Left lung (tissue), 14 donors: ENCODE results near the gene SLC36A2. TPM values are rescaled to one million over a fixed set of nuclear protein-coding genes. Genes with fewer than 3 reads are reported as not detected.

Experiments used
- ATAC-seq: fragments of 200-7000 bp; cut with Tn5 transposase; one replicate; pipeline ENCODE4 v1.9.1; 2020; ENCODE audit warnings: moderate library complexity
- DNase-seq, 4 donors: peaks; one replicate each; pipeline ENCODE4 v3.0.0-alpha.2; 2013 to 2020
- H3K27ac ChIP-seq, 2 donors: fragments of 200-600 bp; sonication (generic) in 1 of 2; one replicate each; pipeline versions ENCODE4 v1.5.0 to v1.8.0; 2020 to 2021
- H3K27me3 ChIP-seq, 2 donors: fragments of 200-600 bp; sonication (generic) in 1 of 2; one replicate each; pipeline versions ENCODE4 v1.5.0 to v1.8.0; 2020 to 2021
- H3K36me3 ChIP-seq, 2 donors: fragments of 200-600 bp; sonication (generic) in 1 of 2; one replicate each; pipeline versions ENCODE4 v1.5.0 to v1.8.0; 2020 to 2021
- H3K4me1 ChIP-seq, 2 donors: fragments of 200-600 bp; one replicate each; pipeline ENCODE4 v1.8.0; 2021
- H3K4me3 ChIP-seq, 2 donors: fragments of 200-600 bp; sonication (generic) in 1 of 2; one replicate each; pipeline versions ENCODE4 v1.5.0 to v1.8.0; 2020 to 2021; ENCODE audit warnings: mild to moderate bottlenecking in 1 of 2
- H3K9me3 ChIP-seq, 2 donors: fragments of 200-600 bp; sonication (generic) in 1 of 2; one replicate each; pipeline versions ENCODE4 v1.5.0 to v1.8.0; 2020 to 2021
- intact Hi-C, 2 donors: fragments of 100-400 bp; cut with DNase I; formaldehyde crosslinking; loops; one replicate each; pipeline versions ENCODE4 v1.11.2 to v1.14.2; 2022
- long read RNA-seq, 12 donors: library from polyadenylated mRNA in 2 of 12; unstranded in 2 of 12; transcript quantifications; one replicate each; pipeline ENCODE4 v2.0.0 and lab custom pipeline, GENCODE V29; 2019 to 2026
- polyA plus RNA-seq, 6 donors: library from polyadenylated mRNA; unstranded; fragments of 120-200 nt; gene quantifications; one replicate each; pipeline ENCODE4 v1.2.1, GENCODE V29; 2013; ENCODE audit not compliant: insufficient read length in 6 of 6
- total RNA-seq, 2 donors: library from RNA; stranded (reverse); fragmentation: NEBNext Ultra II Directional; extraction: Animal tissue kit (Norgen Biotek cat#: 25700); gene quantifications; one replicate each; pipeline ENCODE4 v1.2.1, GENCODE V29; 2021
- TF ChIP-seq, protein P1 (sequence below), 2 donors: fragments of 200-600 bp; sonication (generic) in 1 of 2; IDR thresholded peaks; one replicate each; pipeline versions ENCODE4 v1.5.0 to v1.8.0; 2021; ENCODE audit warnings: antibody characterized with exemption in 2 of 2
- donor health status: DM: no; HTN: yes; CAD: no.
- donor health status: DM: no; HTN: no; CAD: no.

The SLC36A2 gene
- not detected for total RNA-seq
- polyA plus RNA-seq, result under 1 TPM in 5 of 6 donors, not detected in 1; 0.08 to 0.18 (median 0.11) TPM
- long read RNA-seq, donor 1, result 0 reads
- long read RNA-seq, donor 2, result 0 reads
- long read RNA-seq, donor 3, result 0 reads
- long read RNA-seq, donor 4, result 0 reads
- long read RNA-seq, donor 5, result 0 reads
- long read RNA-seq, donor 6, result 0 reads
- long read RNA-seq, donor 7, result 0 reads
- long read RNA-seq, donor 8, result 0 reads
- long read RNA-seq, donor 9, result 0 reads
- long read RNA-seq, donor 10, result 0 reads
- long read RNA-seq, donor 11, result 0 reads
- long read RNA-seq, donor 12, result 0 reads

DNA sequence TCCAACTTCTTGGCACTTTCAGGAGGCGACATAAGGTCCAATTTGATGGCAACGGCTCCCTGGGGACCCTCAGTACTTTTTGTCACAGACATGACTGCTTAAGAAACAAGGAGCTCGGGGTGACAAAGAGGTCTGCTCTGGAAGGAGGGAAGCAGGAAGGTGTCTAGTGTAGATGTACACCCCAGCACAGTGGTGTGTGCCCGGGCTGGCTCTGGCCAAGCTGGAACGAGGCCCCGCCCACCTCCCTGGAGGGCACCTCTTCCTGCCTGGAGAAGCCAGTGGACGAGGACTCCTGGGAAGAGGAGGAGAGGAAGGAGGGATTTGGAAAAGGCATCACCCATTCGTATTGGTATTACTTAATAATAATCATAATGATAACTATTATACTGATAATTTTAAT, at the start of gene SLC36A2:
Gene SLC36A2 (minus strand): TSS at position 191 of the 400 bp plus-strand sequence. CDS start 99 bp downstream, at position 92.
- Histone ChIP-seq H3K27me3 (peaks cover 0 to 66% of the 10 kb centered on the region in 2 donors), H3K27ac (no peak within 1 kb of the TSS), H3K9me3 (no peaks in the 10 kb centered on the region), H3K4me1 (no peaks in the 10 kb centered on the region), H3K36me3 (no peaks in the 10 kb centered on the region), H3K4me3 (no peak within 1 kb of the TSS)
- intact Hi-C loops, result no loop called here
- TF ChIP-seq, protein P1, sequence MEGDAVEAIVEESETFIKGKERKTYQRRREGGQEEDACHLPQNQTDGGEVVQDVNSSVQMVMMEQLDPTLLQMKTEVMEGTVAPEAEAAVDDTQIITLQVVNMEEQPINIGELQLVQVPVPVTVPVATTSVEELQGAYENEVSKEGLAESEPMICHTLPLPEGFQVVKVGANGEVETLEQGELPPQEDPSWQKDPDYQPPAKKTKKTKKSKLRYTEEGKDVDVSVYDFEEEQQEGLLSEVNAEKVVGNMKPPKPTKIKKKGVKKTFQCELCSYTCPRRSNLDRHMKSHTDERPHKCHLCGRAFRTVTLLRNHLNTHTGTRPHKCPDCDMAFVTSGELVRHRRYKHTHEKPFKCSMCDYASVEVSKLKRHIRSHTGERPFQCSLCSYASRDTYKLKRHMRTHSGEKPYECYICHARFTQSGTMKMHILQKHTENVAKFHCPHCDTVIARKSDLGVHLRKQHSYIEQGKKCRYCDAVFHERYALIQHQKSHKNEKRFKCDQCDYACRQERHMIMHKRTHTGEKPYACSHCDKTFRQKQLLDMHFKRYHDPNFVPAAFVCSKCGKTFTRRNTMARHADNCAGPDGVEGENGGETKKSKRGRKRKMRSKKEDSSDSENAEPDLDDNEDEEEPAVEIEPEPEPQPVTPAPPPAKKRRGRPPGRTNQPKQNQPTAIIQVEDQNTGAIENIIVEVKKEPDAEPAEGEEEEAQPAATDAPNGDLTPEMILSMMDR (IDR thresholded peaks at IDR 0.05), result no peak
- no peak for DNase-seq
- no peak for ATAC-seq

DNA sequence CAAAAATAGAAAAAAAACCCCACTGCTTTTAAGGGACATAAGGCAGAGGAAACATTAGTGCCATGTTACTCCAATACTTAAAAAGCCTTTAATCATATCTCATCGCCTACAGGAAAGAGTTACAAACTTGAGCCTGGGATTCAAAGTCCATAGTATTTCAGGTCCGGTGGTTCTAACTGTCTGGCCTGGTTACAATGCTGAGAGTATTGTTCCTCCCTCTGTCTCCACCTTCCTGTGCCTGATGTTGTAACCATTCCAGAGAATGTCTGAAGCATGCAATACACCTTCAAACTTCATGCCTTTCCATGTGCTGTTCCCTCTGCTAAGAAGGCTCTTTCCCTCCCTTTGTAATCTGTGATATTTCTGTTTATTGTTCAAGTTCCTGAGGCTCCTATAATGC, 41.6 kb upstream of the SLC36A2 start:
- no peaks in the 10 kb centered on the region for H3K9me3 ChIP-seq
- TF ChIP-seq, protein P1 (IDR thresholded peaks at IDR 0.05), result no peak
- DNase-seq (no peak), ATAC-seq (no peak)
- H3K27me3 ChIP-seq, result peaks cover 0 to 9% of the 10 kb centered on the region in 2 donors
- no peak overlapping the region for H3K27ac ChIP-seq
- intact Hi-C loops, result no loop called here
- no peak overlapping the region for H3K4me3 ChIP-seq
- H3K4me1 ChIP-seq, result no peaks in the 10 kb centered on the region
- no peaks in the 10 kb centered on the region for H3K36me3 ChIP-seq

DNA sequence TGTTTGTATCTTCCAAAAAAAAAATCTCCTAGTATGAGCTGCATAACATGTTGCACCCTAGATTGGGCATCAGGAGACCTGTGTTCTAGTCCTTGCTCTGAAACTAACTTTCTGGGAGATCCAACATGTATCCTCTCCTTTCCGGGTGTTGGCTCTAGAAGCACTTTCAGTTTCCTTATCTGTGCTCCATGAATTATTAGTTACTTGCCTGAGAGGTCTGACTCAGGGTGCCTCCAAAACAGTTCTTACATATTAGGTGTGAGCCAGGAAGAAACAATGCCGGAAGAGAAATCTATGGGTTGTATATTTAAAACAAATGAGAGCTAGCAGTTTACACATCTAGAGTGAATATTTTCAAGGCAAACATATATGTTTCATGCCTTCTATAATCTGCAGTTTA, 36.7 kb upstream of the SLC36A2 start:
- peak; percentile 70 for ATAC-seq
- intact Hi-C loops, result no loop called here
- Histone ChIP-seq H3K27me3 (peaks cover 0 to 9% of the 10 kb centered on the region in 2 donors), H3K27ac (no peak overlapping the region), H3K4me1 (no peaks in the 10 kb centered on the region), H3K4me3 (no peak overlapping the region), H3K9me3 (no peaks in the 10 kb centered on the region), H3K36me3 (no peaks in the 10 kb centered on the region)
- TF ChIP-seq, protein P1 (IDR thresholded peaks at IDR 0.05), result no peak
- DNase-seq, result no peak

DNA sequence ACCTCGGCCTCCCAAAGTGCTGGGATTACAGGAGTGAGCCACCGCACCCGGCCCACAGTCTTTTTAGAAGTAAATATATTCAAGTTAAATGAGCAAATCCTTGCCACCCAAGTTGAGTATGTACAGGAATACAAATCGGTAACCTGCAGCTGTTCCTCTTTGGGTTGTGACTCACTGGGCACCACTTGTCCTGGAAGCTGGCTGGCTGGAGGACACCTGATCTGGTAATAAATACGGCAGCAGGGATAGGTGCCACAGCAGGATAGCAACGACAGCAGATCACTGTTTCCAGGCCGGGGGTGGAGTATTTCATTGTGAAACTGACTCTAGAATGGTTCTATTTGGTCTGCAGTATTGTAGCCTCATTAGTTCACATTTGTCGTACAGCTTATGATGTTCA, 35.7 kb upstream of the SLC36A2 start:
- no peaks in the 10 kb centered on the region for H3K4me1 ChIP-seq
- intact Hi-C loops, result no loop called here
- H3K27ac ChIP-seq, result no peak overlapping the region
- DNase-seq (no peak), ATAC-seq (no peak)
- no peaks in the 10 kb centered on the region for H3K9me3 ChIP-seq
- H3K36me3 ChIP-seq, result no peaks in the 10 kb centered on the region
- TF ChIP-seq, protein P1 (IDR thresholded peaks at IDR 0.05), result no peak
- no peak overlapping the region for H3K4me3 ChIP-seq
- H3K27me3 ChIP-seq, result peaks cover 0 to 5% of the 10 kb centered on the region in 2 donors

DNA sequence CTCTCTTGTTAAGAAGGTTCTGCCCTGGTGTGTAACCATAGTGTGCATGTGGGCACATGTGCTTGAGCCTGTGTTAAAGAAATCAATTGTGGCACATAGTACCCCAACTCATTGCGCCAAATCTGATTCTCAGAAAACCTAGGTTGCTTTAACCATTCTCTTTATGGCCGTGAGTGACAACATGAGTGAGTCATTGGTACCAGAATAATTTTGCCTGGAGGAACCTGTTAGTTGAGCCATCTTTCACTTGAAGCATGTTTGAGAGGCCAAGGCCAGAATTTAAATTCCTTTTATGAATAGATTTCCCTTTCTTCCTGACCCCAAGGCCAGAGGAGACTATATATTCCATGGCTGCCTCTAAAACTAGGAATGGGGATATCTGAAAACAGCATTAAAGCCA, 35.2 kb upstream of the SLC36A2 start:
- TF ChIP-seq, protein P1 (IDR thresholded peaks at IDR 0.05), result no peak
- Histone ChIP-seq H3K27me3 (peaks cover 0 to under 1% of the 10 kb centered on the region in 2 donors), H3K4me3 (no peak overlapping the region), H3K9me3 (no peaks in the 10 kb centered on the region), H3K36me3 (no peaks in the 10 kb centered on the region), H3K27ac (no peak overlapping the region), H3K4me1 (no peaks in the 10 kb centered on the region)
- ATAC-seq (no peak), DNase-seq (no peak)
- intact Hi-C loops, result no loop called here
